ENCODE results near the gene SNTN.

SNTN gene

GRCh38 chr3:63673111-63673510 is 20.6 kb downstream of the SNTN start:
- no peak for DNase-seq (ENCODE audit: low read depth in 2 of 2)

- DNase-seq (ENCODE audit: low read depth in 2 of 2), result no peak
These were observed 22.1 kb downstream of the SNTN start for GRCh38 chr3:63674586-63674985.

GRCh38 chr3:63679186-63679585 is 26.7 kb downstream of the SNTN start:
- no peak for DNase-seq (ENCODE audit: low read depth in 2 of 2)

GRCh38 chr3:63684081-63684480 is 31.6 kb downstream of the SNTN start:
- DNase-seq (ENCODE audit: low read depth in 2 of 2), result no peak

GRCh38 chr3:63685340-63685739 is 32.9 kb downstream of the SNTN start:
- DNase-seq (ENCODE audit: low read depth in 2 of 2), result no peak

- no peak for DNase-seq (ENCODE audit: low read depth in 2 of 2)
These were observed 35.1 kb downstream of the SNTN start for GRCh38 chr3:63687278-63688225.

GRCh38 chr3:63689285-63689684 is 36.8 kb downstream of the SNTN start:
- no peak for DNase-seq (ENCODE audit: low read depth in 2 of 2)

GRCh38 chr3:63693351-63693750 is 40.9 kb downstream of the SNTN start:
- DNase-seq (ENCODE audit: low read depth in 2 of 2), result no peak

GRCh38 chr3:63705092-63705645 is 52.7 kb downstream of the SNTN start:
- DNase-seq (ENCODE audit: low read depth in 2 of 2), result no peak

- no peak for DNase-seq (ENCODE audit: low read depth in 2 of 2)
These were observed 54.0 kb downstream of the SNTN start for GRCh38 chr3:63706321-63707085.

GRCh38 chr3:63707731-63708130 is 55.3 kb downstream of the SNTN start:
- DNase-seq (ENCODE audit: low read depth in 2 of 2), result no peak

- DNase-seq (ENCODE audit: low read depth in 2 of 2), result no peak
These were observed 57.1 kb downstream of the SNTN start for GRCh38 chr3:63709576-63709975.

All from stimulated activated CD8-positive, alpha-beta memory T cell treated with anti-CD3 and anti-CD28 coated beads, Interleukin-2, amount 100 ng/mL, for 1 hour (primary cell).